22Rv1 (cell line): ENCODE results near the gene SORCS2.

Experiments used
- H3K27ac ChIP-seq: fragments of 450-650 bp; 2 replicates; pipeline ENCODE4 v1.5.1; 2017
- ZFX ChIP-seq: fragments of 450-650 bp; IDR thresholded peaks from 2 replicates; pipeline ENCODE4 v1.6.1; 2017; ENCODE audit warnings: antibody characterized with exemption, borderline replicate concordance
- TF ChIP-seq, protein P1 (sequence below): fragments of 450-650 bp; IDR thresholded peaks from 2 replicates; pipeline ENCODE4 v1.5.1; 2017; ENCODE audit warnings: mild to moderate bottlenecking

Gene SORCS2

DNA sequence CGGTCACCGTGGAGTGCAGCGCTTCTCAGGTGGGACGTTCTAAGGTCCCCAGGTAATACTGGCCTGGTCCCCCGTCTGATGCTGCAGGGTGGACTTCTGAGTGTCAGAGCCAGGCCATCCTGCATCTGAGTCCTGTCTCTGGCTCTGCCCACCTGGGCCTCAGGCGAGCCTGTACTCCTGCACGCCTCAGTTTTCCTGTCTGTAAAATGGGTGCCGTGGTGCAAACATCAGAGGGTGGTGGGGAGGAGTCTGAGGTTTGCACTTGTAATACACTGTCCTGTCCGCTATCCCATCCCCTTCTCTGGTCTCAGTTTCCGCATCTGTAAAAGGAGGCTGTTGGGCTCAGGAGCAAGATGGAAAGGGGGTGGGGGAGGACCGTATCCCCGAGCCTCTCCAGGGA is 41.3 kb downstream of the SORCS2 start:
- TF ChIP-seq ZFX: no peak
- TF ChIP-seq, protein P1, sequence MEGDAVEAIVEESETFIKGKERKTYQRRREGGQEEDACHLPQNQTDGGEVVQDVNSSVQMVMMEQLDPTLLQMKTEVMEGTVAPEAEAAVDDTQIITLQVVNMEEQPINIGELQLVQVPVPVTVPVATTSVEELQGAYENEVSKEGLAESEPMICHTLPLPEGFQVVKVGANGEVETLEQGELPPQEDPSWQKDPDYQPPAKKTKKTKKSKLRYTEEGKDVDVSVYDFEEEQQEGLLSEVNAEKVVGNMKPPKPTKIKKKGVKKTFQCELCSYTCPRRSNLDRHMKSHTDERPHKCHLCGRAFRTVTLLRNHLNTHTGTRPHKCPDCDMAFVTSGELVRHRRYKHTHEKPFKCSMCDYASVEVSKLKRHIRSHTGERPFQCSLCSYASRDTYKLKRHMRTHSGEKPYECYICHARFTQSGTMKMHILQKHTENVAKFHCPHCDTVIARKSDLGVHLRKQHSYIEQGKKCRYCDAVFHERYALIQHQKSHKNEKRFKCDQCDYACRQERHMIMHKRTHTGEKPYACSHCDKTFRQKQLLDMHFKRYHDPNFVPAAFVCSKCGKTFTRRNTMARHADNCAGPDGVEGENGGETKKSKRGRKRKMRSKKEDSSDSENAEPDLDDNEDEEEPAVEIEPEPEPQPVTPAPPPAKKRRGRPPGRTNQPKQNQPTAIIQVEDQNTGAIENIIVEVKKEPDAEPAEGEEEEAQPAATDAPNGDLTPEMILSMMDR: no peak
- no peak overlapping the region for H3K27ac ChIP-seq

DNA sequence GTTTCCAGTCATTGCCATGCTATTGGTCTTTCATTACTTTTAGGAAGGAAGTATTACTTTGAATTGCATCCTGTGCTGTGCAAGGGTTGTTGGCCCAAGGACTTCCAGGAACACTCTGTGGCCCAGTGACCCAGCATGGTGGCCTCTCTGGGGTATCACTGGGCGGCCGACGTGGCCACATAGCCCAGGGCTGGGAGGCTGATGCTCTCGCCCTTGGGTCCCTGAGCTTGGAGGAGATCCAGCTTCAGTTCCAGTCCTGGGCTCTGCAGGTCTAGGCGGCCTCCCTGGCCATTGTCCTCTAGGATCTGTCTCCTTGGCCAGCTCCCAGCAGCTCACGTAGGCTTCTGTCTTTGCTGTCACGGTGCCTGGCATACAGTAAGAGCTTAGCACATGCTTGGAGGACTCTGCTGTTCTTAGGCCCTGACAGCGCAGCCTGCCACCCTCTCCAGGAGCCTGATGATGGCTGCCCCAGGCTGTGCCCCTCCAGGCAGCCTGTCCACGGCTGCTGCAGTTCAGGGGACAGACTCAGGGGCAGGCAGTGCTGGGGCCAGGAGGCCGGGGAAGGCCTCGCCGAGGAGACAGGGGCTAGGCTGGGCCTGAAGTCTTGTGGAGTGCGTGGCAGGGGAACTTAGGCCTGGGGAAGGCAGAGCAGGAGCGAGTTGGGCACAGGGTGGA is 42.2 kb downstream of the SORCS2 start:
- no peak overlapping the region for H3K27ac ChIP-seq
- TF ChIP-seq ZFX: no peak
- TF ChIP-seq, protein P1: no peak

DNA sequence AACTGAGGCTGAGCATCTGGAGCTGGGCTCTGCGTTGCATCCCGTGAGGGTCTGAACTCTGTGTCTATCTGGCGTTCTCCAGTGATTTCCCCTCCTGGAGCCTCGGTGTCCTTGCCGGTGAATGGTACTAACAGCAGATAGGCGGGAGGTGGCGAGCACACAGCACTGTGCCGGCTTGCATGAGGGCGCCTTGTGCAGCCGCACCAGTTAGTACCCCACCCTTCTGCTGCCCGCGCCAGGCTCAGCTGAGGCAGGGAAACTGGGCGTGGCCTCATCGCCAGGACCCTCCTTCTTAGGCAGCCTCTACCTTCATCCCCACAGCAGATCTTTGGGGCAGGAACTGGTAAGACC is 42.7 kb downstream of the SORCS2 start:
- TF ChIP-seq, protein P1: no peak
- no peak for TF ChIP-seq ZFX
- H3K27ac ChIP-seq: no peak overlapping the region

DNA sequence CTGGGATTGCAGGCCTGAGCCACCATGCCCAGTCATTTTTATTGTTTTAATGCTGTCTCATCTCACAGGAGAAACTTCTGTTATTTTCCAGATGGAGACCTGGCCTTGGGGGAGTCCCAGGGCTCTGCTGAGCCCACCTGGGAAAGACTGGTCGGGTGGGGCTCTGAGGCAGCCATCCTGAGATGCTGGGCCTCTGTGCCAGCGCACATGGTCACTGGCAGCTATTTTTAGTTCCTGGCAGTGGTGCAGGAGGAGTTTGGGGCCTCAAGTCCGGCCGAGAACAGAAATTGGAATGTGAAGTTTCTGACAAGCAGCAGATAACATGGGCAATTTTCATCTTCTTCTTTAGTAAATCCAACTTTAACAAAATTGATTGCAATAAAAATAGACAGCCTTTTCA is 44.5 kb downstream of the SORCS2 start:
- TF ChIP-seq ZFX: no peak
- TF ChIP-seq, protein P1: no peak
- H3K27ac ChIP-seq: no peak overlapping the region

DNA sequence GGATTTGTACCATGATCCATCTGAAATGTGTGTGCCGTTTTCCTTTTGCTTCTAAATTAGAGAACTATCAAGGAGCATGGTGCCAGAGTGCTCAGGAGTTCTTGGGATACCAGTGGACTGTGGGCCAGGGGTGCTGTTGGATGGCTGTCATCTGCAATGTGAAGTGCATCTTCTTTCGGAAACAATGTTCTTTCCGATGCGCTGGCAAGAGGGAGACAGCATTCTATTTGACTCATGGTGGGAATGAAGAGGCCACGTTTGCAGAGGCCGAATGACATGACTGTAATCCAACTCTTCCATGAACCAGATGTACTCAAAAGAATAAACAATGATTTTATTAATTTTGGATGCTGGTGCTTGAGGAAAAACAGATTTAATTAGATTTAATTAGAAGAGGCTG is 45.5 kb downstream of the SORCS2 start:
- no peak for TF ChIP-seq ZFX
- TF ChIP-seq, protein P1: no peak
- no peak overlapping the region for H3K27ac ChIP-seq

DNA sequence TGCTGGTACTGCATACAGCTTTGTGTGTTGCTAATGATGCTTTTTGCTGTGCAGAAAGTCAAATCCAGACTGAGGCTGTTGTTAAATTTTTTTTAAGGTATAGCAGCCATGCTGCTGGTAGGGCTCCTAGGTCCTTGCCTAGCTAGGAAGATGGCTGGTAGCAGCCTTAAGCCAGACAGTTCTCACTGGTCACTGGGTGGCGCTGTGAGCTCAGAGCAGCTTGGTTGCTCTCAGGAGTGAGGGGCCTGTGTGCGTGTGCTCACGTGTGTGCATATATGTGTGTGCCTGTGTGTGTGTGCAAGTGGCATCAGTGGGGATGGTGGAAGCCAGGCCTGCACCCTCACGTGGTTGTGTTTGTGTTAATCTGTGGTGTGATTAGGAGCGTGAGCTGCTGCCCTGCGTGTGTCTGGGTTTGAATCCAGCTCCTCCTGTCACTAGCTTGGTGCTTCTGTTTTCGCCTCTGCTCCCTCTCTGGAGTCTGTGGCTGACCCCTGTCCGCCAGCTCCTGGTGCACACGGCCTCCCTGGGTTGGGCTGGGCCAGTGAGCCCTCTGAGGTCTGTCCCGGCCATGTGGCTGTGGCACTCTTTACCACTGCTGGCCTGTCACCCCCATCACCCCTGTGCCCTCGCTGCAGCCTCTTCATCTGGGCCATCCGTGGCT is 46.1 kb downstream of the SORCS2 start:
- no peak overlapping the region for H3K27ac ChIP-seq
- no peak for TF ChIP-seq ZFX
- TF ChIP-seq, protein P1: peak; percentile 26

DNA sequence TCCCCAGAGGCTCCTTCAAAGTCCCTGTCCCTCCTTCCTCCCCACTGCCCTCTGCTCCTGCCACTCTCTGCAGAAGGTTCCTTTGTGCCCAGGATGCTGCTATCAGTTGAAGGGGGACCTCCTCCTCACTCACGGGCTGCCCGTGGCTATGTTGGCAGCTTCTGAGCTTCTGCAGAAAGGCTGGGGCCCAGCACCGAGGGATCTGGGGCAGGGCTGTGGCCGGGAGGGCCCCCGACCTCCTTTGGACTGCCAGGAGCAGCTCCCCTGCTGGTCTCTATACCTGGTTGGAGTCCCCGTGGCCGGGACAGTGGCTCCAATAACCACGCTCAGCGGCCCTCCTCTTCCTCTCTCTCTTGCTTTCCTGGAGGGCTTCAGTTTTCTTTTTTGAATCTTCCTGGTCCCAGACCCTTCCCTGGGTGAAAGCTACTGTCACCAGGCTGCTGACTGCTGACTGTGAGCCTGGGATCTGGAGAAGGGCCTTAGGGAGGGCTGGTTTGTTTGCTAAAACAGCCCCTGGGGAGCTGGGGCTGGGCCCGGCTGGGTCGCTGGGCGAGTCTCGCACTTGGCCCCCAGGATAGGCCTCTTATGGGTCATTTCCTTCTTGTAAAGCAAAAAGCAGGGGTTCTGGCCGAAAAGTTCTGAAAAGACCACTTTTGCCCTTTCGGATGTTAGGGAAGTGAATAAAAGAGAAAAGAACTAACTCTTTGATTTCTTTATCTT is 46.9 kb downstream of the SORCS2 start:
- H3K27ac ChIP-seq: no peak overlapping the region
- TF ChIP-seq, protein P1: no peak
- TF ChIP-seq ZFX: no peak
